OCI-LY1 (cell line): ENCODE measurements around the gene PRKG1.
A peak's percentile ranks its signal among the peaks of the same experiment; 100 is the strongest.
"Not testable (repeated sequence)": the region's sequence is repeated elsewhere in the genome, so short reads cannot be mapped to it uniquely, and the experiment has no call there.

ENCODE experiments used
- H2AFZ ChIP-seq: fragments of 200-600 bp; sonication (generic), shearing (Covaris generic); 2 replicates; pipeline ENCODE4 v1.6.0; 2014; ENCODE audit warnings: antibody characterized with exemption, mild to moderate bottlenecking, low read length
- H3F3A ChIP-seq: fragments of 200-600 bp; sonication (generic), shearing (Covaris generic); 2 replicates; pipeline ENCODE4 v1.6.0; 2014; ENCODE audit warnings: mild to moderate bottlenecking, antibody characterized with exemption, low read length, moderate library complexity; ENCODE audit not compliant: insufficient read depth
- H3K27ac ChIP-seq: fragments of 200-600 bp; sonication (generic); 2 replicates; pipeline ENCODE4 v1.5.1; 2014; ENCODE audit warnings: low read length, mixed run types, mild to moderate bottlenecking, low read depth; ENCODE audit not compliant: poor library complexity, severe bottlenecking
- H3K27me3 ChIP-seq: fragments of 200-600 bp; sonication (generic); 2 replicates; pipeline ENCODE4 v1.6.0; 2014; ENCODE audit warnings: antibody characterized with exemption, mild to moderate bottlenecking, low read length, moderate library complexity; ENCODE audit not compliant: insufficient read depth
- H3K36me3 ChIP-seq: fragments of 200-600 bp; sonication (generic); 2 replicates; pipeline ENCODE4 v1.6.1; 2014; ENCODE audit warnings: mild to moderate bottlenecking, antibody characterized with exemption, low read length, moderate library complexity, mixed read lengths; ENCODE audit not compliant: insufficient read depth
- H3K4me1 ChIP-seq: fragments of 200-600 bp; sonication (generic); 2 replicates; pipeline ENCODE4 v1.5.1; 2014; ENCODE audit warnings: mild to moderate bottlenecking, low read length, moderate library complexity; ENCODE audit not compliant: insufficient read depth, severe bottlenecking
- H3K4me2 ChIP-seq: fragments of 200-600 bp; sonication (generic), shearing (Covaris generic); 2 replicates; pipeline ENCODE4 v1.6.1; 2014; ENCODE audit warnings: low read length
- H3K4me3 ChIP-seq: fragments of 200-600 bp; sonication (generic); 2 replicates; pipeline ENCODE4 v1.5.1; 2014; ENCODE audit warnings: low read length, low read depth, mild to moderate bottlenecking, mixed read lengths; ENCODE audit not compliant: poor library complexity, severe bottlenecking
- H3K79me2 ChIP-seq: fragments of 200-600 bp; shearing (Covaris generic); 2 replicates; pipeline ENCODE4 v1.6.1; 2016; ENCODE audit warnings: mixed run types, low read length, mixed read lengths; ENCODE audit not compliant: insufficient read depth
- H3K9ac ChIP-seq: fragments of 200-600 bp; sonication (generic), shearing (Covaris generic); 2 replicates; pipeline ENCODE4 v1.6.1; 2014; ENCODE audit warnings: mild to moderate bottlenecking, low read length, mixed read lengths
- H3K9me2 ChIP-seq: fragments of 200-600 bp; sonication (generic), shearing (Covaris generic); 2 replicates; pipeline ENCODE4 v1.6.1; 2014; ENCODE audit warnings: low read depth, mild to moderate bottlenecking, low read length, mixed read lengths
- H3K9me3 ChIP-seq: fragments of 200-600 bp; shearing (Covaris generic); 2 replicates; pipeline ENCODE4 v1.6.1; 2014; ENCODE audit warnings: low read length, mixed read lengths
- H4K20me1 ChIP-seq: fragments of 200-600 bp; sonication (generic), shearing (Covaris generic); 2 replicates; pipeline ENCODE4 v1.6.0; 2016; ENCODE audit warnings: mild to moderate bottlenecking, low read length; ENCODE audit not compliant: insufficient read depth
- CTCF ChIP-seq: fragments of 200-600 bp; sonication (generic), shearing (Covaris generic); IDR thresholded peaks from 2 replicates; pipeline ENCODE4 v1.5.1; 2017; ENCODE audit warnings: mild to moderate bottlenecking, antibody characterized with exemption, low read length, moderate library complexity, mixed read lengths
- EZH2 ChIP-seq: fragments of 200-600 bp; sonication (generic), shearing (Covaris generic); IDR thresholded peaks from 2 replicates; pipeline ENCODE4 v1.8.0; 2017; ENCODE audit warnings: borderline replicate concordance, mixed run types, mild to moderate bottlenecking, antibody characterized with exemption, low read length, moderate library complexity, mixed read lengths

Gene PRKG1

DNA sequence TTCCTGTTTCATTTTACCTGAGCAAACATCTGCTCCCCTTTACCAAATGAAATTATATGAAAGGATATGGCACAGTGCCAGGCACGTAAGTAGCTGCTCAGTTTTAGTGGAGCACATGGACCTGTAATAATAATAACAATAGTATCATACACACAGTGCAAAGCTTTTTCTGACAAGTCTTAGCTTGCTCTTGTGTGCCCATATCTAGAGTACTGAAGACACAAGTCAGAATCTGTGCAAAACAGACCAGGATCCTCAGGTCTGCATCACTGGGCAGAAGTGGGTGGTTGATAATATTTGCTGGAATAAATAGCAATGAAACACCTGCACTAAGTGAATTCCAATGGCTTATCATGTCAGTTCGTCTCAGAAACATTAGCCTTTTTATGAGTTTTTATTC, 1154.3 kb downstream of the PRKG1 start:
- TF ChIP-seq EZH2 (no peak), CTCF (no peak)
- Histone ChIP-seq H3K4me1 (no peaks in the 10 kb centered on the region), H2AFZ (no peak overlapping the region), H3K4me2 (no peak overlapping the region), H3K27me3 (no peaks in the 10 kb centered on the region), H3K79me2 (no peaks in the 10 kb centered on the region), H3K27ac (no peak overlapping the region), H3K36me3 (no peaks in the 10 kb centered on the region), H3K9me3 (no peaks in the 10 kb centered on the region), H3K9me2 (no peaks in the 10 kb centered on the region), H4K20me1 (no peaks in the 10 kb centered on the region), H3F3A (no peaks in the 10 kb centered on the region), H3K4me3 (no peak overlapping the region), H3K9ac (no peak overlapping the region)

DNA sequence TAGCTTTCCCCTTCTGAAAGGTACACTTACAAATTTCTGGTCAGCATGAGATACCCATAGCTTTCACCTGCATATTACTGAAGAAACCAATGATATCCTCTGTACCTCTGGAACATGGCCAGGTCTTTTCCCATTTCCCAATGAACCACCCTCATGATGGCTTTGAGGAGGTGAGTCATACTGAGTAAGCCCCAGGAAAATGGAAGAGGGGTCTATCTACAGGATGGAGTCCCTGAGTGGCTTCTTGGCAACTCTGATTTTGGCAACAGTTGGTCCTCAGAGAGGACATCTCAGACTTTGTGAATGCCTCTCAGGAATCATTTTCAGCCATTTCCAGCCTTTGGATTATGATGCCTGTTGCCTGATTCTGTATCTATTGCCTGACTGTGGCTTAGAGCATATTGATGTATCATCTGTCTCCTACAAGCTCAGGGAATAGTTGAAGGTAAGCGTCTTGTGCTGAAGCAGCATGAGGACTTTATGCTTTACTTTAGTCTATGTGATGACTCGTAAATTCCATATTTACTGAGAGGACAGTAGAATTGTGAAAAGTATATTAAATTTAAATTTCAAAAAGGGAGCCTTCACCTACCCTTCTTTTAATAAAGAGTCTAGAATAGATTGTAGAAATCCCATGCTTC, 1155.1 kb downstream of the PRKG1 start:
- Histone ChIP-seq H3K9me2 (no peaks in the 10 kb centered on the region), H2AFZ (no peak overlapping the region), H3K79me2 (no peaks in the 10 kb centered on the region), H3K27me3 (no peaks in the 10 kb centered on the region), H3K27ac (no peak overlapping the region), H3K9ac (no peak overlapping the region), H3K4me2 (no peak overlapping the region), H3K9me3 (no peaks in the 10 kb centered on the region), H3K4me3 (no peak overlapping the region), H3K36me3 (no peaks in the 10 kb centered on the region), H3K4me1 (no peaks in the 10 kb centered on the region), H4K20me1 (no peaks in the 10 kb centered on the region), H3F3A (no peaks in the 10 kb centered on the region)
- TF ChIP-seq EZH2, result no peak
- TF ChIP-seq CTCF, result no peak

GRCh38 chr10:52232561-52233350, 1158.5 kb downstream of the PRKG1 start:
- H3F3A ChIP-seq, result no peaks in the 10 kb centered on the region
- H3K4me1 ChIP-seq, result no peaks in the 10 kb centered on the region
- no peaks in the 10 kb centered on the region for H3K79me2 ChIP-seq
- TF ChIP-seq EZH2 (no peak), CTCF (no peak)
- H4K20me1 ChIP-seq, result no peaks in the 10 kb centered on the region
- H3K9me3 ChIP-seq, result no peaks in the 10 kb centered on the region
- no peak overlapping the region for H2AFZ ChIP-seq
- no peak overlapping the region for H3K9ac ChIP-seq
- no peak overlapping the region for H3K27ac ChIP-seq
- H3K36me3 ChIP-seq, result no peaks in the 10 kb centered on the region
- peak overlapping the region; percentile 25 for H3K4me3 ChIP-seq
- H3K27me3 ChIP-seq, result no peaks in the 10 kb centered on the region
- H3K4me2 ChIP-seq, result no peak overlapping the region
- H3K9me2 ChIP-seq, result no peaks in the 10 kb centered on the region

GRCh38 chr10:52233351-52233991, 1159.2 kb downstream of the PRKG1 start:
- H3K4me1 ChIP-seq, H4K20me1 ChIP-seq, H3K27me3 ChIP-seq, H3K9me2 ChIP-seq, H3K27ac ChIP-seq, H3K9me3 ChIP-seq, H3K9ac ChIP-seq, H2AFZ ChIP-seq, H3K4me2 ChIP-seq, H3F3A ChIP-seq, H3K36me3 ChIP-seq, H3K79me2 ChIP-seq: not testable (repeated sequence)
- peak overlapping the region; percentile 25 for H3K4me3 ChIP-seq
